Measurements from ENCODE around the gene IRF9. TPM values are rescaled to one million over a fixed set of nuclear protein-coding genes. Genes with fewer than 3 reads are reported as not detected.
A peak's percentile ranks its signal among the peaks of the same experiment; 100 is the strongest.

Gene IRF9
- total and polyA plus RNA-seq, 2 of the 13 experiments (the other 11 are each of a cell fraction or from before 2014, with no cell fraction given): 14.9 to 49.7 TPM

GRCh38 chr14:24194186-24194872 is 33.3 kb downstream of the IRF9 start (continued):
- TF ChIP-seq ZNF276 (CRISPR knock-in tag; IDR thresholded peaks at IDR 0.05; ENCODE audit: low read depth) (no peak), NR2F2 (IDR thresholded peaks at IDR 0.05; ENCODE audit: borderline replicate concordance, low read depth) (no peak), TFDP1 (CRISPR knock-in tag; IDR thresholded peaks at IDR 0.05; ENCODE audit: borderline replicate concordance) (no peak), ZNF274 (CRISPR knock-in tag; IDR thresholded peaks at IDR 0.05) (no peak), NFRKB (IDR thresholded peaks at IDR 0.05) (no peak), POLR2A (IDR thresholded peaks at IDR 0.05; ENCODE audit: insufficient read depth in 1 of 2, low read depth in 2 of 2, low read length in 2 of 2) (peak in 1 of 2 experiments; percentile 38; a peak in 1 of 4 replicates), CC2D1A (CRISPR knock-in tag; IDR thresholded peaks at IDR 0.05) (peak; percentile 54; the same call in 1 of the 2 replicates), GMEB1 (CRISPR knock-in tag; IDR thresholded peaks at IDR 0.05; ENCODE audit: borderline replicate concordance) (no peak), NFIB (CRISPR knock-in tag; IDR thresholded peaks at IDR 0.05; ENCODE audit: borderline replicate concordance) (peak; percentile 88; the same call in 1 of the 2 replicates), DRAP1 (CRISPR knock-in tag; IDR thresholded peaks at IDR 0.05) (no peak)

All from HepG2 (cell line).